Hematopoietic multipotent progenitor cell treated with erythropoietin and hydrocortisone succinate and interleukin-3 and kit ligand, for 8 days (in vitro differentiated cells): Measurements from ENCODE around the gene ZBTB16.

Source experiments
- DNase-seq: peaks from one replicate; pipeline ENCODE4 v3.0.0-alpha.2; 2015

The ZBTB16 gene

DNA sequence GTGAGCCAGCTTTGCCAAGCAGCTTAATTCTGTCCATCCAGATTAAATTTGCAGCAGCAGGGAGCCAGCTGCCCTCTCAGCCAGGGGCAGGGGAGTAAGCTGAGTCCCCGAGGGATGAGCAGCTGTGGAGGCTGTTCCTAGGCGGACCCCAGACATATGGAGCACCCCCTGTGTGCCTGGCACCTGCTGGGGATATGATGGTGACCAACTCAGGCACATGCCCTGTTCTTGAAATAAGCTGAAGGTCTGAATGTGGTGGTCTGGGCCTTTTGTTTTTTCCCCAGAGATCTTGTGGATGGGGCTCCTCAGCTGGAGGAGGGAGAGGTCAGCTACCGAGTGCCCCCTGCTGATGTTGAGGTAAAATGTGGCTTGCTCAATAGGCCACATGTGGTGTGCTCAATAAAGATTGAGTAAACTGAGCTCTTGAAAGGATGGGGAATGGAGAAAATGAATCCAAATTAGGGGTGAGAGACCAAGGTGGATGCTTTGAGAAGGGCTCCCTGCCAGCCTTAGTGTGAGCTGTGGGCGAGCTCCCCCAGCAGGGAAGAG, 133.4 kb downstream of the ZBTB16 start:
- peak; percentile 22 for DNase-seq

DNA sequence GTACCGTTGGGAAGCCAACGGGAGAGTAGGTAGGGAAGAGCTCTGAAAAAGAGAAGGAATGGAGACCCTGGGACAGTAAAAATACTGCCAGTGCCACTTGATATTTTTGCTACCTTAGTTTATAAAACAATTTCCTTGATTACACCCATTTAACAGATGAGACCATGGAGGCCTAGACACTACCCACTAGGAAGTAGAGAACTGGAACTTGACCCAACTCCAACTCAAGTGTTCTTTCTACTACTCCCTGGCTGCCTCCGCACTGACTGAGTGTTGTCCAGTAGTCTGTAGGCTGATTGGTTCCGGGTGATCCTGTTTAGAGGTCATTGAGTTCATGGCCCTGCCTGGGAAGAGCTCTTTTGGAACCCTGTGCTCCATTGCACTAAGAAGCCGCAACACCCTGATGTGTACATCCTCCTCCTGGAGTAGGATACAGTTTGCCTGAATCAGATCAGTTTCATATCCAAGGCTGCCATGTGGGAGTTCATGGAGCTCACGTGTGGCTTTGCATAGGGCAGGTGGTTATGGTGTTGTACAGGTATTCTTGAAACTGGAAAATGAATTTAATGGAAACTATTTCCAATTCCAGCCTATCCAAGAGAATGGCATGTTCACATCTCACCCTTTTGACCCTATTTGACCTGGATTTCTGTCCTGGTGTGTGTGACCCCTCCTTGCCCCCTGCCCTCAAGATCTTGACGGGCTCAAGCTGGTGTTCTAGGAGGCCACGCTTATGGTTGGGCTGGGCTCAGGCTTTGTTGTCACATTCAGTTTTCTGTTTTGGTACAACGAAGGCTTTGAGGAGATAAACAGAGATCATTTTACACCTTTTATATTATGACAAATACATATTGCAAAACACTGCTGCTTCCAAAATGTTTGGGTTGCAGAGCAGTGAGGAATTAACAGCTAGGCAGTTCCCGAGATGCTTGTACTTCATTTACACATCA, 134.5 kb downstream of the ZBTB16 start:
- DNase-seq: no peak

DNA sequence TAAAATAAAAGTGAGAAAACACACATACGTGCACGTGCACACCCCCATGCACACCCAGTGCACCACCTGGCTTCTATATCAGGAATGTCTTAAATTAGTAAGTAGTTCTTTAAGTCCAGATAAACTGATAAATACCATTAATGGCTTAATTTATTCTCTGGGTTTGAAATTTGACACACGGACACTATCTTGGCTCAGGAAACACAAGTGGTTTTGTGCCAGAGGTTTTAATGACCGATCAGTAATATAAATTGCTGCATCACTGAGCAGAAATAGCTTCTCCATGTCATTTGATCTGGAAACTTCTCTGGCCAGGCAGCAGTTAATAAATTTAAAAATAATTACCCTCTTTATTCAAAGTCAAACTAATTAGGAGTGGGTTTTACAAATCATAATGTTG, 135.2 kb downstream of the ZBTB16 start:
- no peak for DNase-seq

GRCh38 chr11:114195151-114195550, 135.6 kb downstream of the ZBTB16 start:
- DNase-seq: no peak

- peak; percentile 43 for DNase-seq
Measured at GRCh38 chr11:114195981-114196731, 136.6 kb downstream of the ZBTB16 start.

DNA sequence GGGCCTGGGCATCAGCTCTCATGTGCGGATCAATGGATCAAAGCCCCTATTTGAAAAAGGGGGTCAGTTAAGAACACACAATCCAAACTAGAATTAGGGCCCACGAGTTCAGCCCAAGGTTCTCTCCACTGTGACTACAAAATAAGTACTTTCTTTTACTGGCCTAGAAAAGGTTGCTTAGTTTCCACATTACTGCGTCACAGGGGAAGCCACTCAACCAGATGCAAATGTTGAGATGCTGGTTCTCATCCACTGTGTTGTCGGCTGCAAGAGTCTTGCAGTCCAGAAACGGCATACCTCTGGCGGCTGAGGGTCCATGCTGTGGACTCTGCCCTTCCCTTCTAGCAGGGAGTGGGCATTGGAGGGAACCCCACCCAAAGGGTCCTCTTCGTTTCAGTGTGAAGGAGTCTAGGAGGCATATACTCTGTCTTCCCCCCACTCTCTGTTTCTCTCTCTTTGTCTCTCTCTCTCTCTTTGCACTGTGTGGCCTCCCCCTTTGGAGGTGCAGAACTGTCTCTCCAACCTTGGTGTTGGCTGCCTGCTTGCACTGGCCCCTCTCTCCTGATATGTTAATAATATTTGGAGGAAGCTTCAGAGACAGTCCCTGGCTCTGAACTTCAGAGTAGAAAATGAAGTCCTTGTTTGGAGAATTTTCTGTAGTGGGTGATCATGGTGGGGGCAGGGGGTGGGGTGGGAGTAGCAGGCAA, 137.6 kb downstream of the ZBTB16 start:
- DNase-seq: no peak

DNA sequence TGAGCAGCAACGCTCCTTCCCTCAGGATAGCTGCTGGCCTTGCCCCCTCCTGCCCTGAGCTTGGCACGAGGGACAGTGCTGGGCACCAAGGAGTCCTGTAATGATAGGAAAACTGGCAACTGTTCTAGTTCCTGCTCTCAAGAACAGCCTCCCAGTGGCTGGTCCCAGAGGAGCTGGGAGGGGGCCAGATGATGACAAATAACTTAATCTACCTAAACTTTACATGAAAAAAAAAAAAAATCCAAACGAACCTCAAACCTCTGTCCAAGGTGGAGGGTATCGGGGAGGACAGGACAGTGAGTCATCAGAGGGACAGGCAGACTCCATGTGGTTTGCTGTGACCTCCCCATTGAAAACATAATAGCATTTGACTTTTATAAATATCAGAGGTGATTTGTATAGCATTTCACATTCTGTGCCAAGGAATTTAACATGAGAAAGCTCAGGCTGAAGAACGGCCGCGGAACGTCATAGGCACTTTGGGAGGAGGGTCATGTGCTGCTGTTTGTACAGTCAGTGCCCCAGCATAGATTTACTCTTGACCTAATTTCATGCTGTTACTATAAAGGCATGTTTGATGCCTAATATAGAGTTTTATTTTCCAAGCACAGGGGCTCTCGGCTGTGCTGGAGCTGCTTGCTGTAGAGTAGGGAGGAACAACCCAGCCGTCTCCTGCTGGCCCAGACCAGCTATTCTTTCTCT, 138.4 kb downstream of the ZBTB16 start:
- DNase-seq: peak; percentile 45

GRCh38 chr11:114199051-114199450, 139.5 kb downstream of the ZBTB16 start:
- no peak for DNase-seq

DNA sequence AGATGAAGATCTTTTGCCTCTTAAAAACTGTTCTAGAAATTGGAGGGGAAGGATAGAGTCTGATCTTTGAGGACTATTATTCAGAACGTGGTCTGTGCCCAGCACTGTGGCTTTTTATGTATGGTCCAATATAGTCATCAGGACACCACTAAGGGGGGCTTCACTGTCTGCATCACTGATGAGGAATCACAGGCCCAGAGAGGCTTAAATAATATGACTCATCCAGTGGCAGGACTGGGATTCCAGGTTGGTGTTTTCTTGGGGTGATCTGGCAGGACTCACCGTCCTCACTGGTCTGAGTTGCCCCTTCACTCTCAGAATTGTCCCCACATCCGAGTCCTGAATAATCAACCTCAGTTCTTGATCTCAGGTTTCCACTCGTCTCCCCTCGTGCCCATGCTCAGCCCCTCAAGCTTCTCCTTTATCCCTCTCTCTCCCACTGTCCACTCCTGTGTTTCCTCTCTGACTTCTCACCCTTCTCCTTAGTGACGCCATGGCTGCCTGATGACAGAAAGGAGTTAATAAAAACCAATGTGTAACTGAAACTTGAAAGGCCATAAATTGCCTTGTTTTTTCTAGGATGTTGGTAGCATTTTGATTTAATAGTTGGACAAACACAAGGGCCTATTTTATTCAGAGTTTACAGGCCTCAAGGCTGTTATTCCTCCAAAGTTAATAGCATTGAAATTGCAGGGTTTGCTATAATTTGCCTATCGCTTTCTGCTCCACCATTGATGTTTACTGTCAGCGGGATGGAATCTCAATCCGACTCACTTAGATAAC, 141.0 kb downstream of the ZBTB16 start:
- DNase-seq: no peak

DNA sequence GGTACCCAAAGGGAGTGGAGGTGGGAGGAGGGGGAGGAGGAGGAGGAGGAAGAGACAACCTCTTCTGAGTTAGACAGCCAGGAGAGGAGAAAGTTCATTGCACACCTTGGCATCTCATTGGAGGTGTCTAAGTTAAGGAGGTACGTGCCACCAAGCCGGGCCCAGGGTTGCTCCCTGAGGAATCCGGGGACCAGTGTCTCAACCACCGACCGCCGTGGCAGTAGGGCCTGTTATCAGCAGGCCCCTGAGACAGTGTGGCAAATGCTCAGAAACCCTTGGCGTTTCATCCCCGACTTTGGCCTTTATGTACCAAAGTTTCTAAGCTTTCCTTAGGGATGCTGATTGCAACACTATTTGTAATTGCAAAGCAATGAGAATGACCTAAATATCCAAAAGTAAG, 141.7 kb downstream of the ZBTB16 start:
- DNase-seq: no peak

GRCh38 chr11:114202011-114202609, 142.6 kb downstream of the ZBTB16 start:
- no peak for DNase-seq

DNA sequence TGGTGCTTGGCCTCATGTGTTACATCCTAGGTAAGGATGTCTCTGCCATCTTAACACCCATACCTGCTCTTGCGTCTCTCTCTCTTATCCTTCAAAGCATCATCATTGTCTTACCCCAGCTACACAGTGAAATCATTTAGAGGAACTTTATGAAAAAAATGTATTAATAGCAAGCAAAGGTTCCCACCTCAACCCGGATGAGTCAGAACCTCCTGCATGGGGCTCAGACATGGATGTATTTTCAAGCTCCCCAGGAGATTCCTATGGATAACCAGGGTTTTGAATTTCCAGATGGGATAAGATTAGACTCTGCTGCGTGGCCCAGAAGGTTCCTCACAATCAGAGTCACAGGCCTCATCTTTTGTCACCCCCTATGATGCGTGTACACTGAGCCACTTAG, 147.6 kb downstream of the ZBTB16 start:
- no peak for DNase-seq

DNA sequence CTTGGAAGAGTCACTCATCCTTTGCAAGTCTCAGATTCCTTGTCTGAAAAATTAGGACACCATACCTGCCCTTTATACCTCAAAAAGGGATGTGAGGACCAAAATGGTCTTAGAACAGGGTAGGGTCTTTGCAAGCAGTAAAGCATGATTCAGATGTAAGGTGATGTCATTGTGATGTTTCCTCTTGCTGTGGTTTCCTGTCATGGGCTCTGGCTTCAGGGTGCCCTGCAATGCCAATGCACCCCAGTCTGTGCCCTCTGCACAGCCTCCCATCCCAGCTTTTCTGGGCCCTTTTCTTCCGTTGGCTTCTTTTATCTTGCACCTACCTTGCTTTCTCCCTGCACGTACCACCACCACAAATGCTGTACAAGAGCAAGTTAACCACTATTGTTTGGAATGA, 148.9 kb downstream of the ZBTB16 start:
- no peak for DNase-seq

- DNase-seq: no peak
Measured at GRCh38 chr11:114209343-114209742, 149.8 kb downstream of the ZBTB16 start.

DNA sequence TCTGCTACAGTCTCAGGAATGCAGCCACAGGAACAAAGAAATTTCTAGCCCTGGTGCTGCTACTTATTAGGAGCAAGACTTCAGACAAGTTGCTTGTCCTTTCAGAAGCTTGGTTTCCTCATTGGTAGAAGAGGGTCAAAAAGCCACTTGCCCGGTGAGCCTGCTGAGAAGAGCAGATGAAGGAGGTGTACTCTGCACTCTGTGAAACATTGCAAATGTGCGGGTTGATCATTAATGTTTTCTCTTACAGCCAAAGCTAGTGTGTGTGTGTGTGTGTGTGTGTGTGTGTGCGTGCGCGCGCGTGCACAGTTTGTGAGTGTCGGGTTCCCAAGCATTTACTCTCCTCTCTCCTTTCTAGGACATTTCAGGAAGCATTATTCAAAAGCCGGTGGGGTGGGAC, 150.4 kb downstream of the ZBTB16 start:
- DNase-seq: no peak

DNA sequence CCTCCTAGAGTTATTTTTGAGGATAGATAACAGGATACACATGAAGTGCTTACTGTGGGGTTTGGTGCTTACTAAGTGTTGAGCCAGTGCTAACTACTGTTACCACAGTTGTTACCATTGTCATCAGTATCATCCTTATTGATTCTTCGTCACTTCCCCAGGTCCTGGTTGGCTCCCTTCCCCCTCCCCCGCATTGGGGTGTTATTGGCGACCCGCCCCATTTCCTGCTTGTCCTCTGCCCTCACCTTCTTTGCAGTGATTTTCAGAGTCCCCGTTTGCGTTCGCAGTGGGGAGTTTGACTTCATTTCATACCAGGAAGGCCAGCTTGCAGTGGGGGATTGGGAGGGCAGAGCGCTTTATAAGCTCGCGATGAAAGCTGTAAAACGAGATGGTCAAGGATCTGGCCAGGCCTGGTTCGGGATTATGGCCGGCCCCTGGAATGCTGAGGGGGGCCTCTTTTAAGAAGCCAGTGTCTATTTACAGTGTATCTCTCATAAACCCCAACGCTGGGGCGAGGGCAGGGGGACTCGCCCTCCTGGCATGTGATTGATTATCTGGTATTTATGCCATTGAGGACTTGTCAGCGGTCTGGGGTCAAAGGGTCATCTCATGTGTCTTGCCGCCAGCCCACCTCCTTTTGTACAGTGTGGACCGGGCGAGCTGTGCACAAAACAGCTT, 152.1 kb downstream of the ZBTB16 start:
- peak; percentile 28 for DNase-seq

DNA sequence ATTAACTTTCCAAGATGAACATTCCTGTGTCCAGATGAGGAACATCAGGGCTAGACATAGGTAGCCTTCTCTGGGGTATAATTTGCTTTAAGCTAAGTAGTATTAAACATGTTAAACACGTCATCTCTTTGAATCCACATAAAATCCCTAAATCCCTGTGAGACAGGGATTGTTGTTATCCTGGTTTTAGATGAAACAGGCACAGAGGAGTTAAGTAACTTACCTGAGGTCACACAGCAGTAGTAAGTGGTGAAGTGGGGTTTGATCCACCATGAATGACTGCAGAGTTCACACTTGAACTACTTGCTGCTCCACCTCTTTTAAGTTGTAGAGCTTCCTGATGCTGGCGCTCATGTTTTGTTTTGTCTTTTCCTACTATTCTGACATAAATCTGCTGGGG, 154.1 kb downstream of the ZBTB16 start:
- DNase-seq: no peak

- DNase-seq: no peak
Measured at GRCh38 chr11:114215428-114215827, 155.9 kb downstream of the ZBTB16 start.

- DNase-seq: peak; percentile 99
Measured at GRCh38 chr11:114215871-114216795, 156.6 kb downstream of the ZBTB16 start.
